Adrenal gland (tissue), 12 donors: Measurements from ENCODE around the gene TMCC2. TPM values are rescaled to one million over a fixed set of nuclear protein-coding genes. Genes with fewer than 3 reads are reported as not detected.

ENCODE experiments used
- DNase-seq, 7 donors: peaks; one replicate each; pipeline ENCODE4 v3.0.0-alpha.2; 2019 to 2020
- H3K27ac ChIP-seq, 5 donors: fragments of 200-600 bp; sonication (generic) in 4 of 5; 1 replicate in 3 of 5; 2 replicates in 2 of 5; pipeline versions ENCODE4 v1.5.1 to v1.8.0; 2016 to 2020; ENCODE audit warnings: mild to moderate bottlenecking in 1 of 5
- H3K27me3 ChIP-seq: fragments of 200-600 bp; 2 replicates; pipeline ENCODE4 v1.8.0; 2021
- H3K36me3 ChIP-seq, 2 donors: fragments of 200-600 bp; replicated peaks in 1 of 2; 1 replicate in 1 of 2; 2 replicates in 1 of 2; pipeline versions ENCODE4 v1.5.1 to v1.8.0; 2018 to 2022
- H3K4me1 ChIP-seq, 2 donors: fragments of 200-600 bp; replicated peaks in 1 of 2; 1 replicate in 1 of 2; 2 replicates in 1 of 2; pipeline versions ENCODE4 v1.5.1 to v1.8.0; 2018 to 2021
- H3K4me3 ChIP-seq, 4 donors: fragments of 200-600 bp; sonication (generic) in 3 of 4; one replicate each; pipeline ENCODE4 v1.5.1; 2016 to 2018
- H3K9me3 ChIP-seq, 3 donors: fragments of 200-600 bp; sonication (generic) in 1 of 3; replicated peaks in 1 of 3; 1 replicate in 2 of 3; 2 replicates in 1 of 3; pipeline versions ENCODE4 v1.5.1 to v1.8.0; 2016 to 2021
- POLR2A ChIP-seq, 2 donors: fragments of 450-650 bp; IDR thresholded peaks; one replicate each; pipeline ENCODE4 v1.6.1; 2017; ENCODE audit warnings: antibody characterized with exemption in 2 of 2, mild to moderate bottlenecking in 2 of 2, moderate library complexity in 1 of 2
- WGBS, 4 donors: extraction: QIAGEN DNeasy Blood & Tissue Kit in 2 of 4; methylation state at CpG; one replicate each; pipeline versions ENCODE4 v1.1.5 to v1.1.7; 2013 to 2017; 5-methylcytosine and 5-hydroxymethylcytosine counted together
- intact Hi-C, 2 donors: fragments of 100-400 bp; cut with DNase I; formaldehyde crosslinking; loops; one replicate each; pipeline versions ENCODE4 v1.14.1 to v1.15.0; 2022 to 2023
- polyA plus RNA-seq, 3 donors: library from polyadenylated mRNA; stranded (reverse); fragments of 200-250 nt in 2 of 3; fragments of 350-450 nt in 1 of 3; fragmentation: Illumina TruSeq in 1 of 3; extraction: RNeasy Lipid Tissue Mini Kit (QIAGEN cat#74804) in 1 of 3; gene quantifications; one replicate each; pipeline ENCODE4 v1.2.3, GENCODE V29; 2013 to 2014
- total RNA-seq, 9 donors: library from RNA; depleted of rRNA in 4 of 9; stranded (reverse); fragments of >200 nt in 4 of 9; fragments of 120-200 nt in 1 of 9; fragmentation: NEBNext Ultra II Directional in 1 of 9; extraction: Animal tissue kit (Norgen Biotek cat#: 25700) in 1 of 9; gene quantifications; one replicate each; pipeline versions ENCODE4 v1.1.0 to v1.2.4, GENCODE V29; 2013 to 2023
- TF ChIP-seq, protein P1 (sequence below), 6 experiments: fragments of 450-650 bp in 4 of 6; fragments of 200-600 bp in 2 of 6; sonication (generic) in 1 of 6; IDR thresholded peaks; 1 replicate in 5 of 6; 2 replicates in 1 of 6; pipeline versions ENCODE4 v1.5.1 to v1.8.0; 2016 to 2021; ENCODE audit warnings: antibody characterized with exemption in 6 of 6, mild to moderate bottlenecking in 2 of 6, moderate library complexity in 1 of 6
- donor health status: healthy with polysubstance abuse.
- donor health status: Bipolar disorder and iron deficiency.
- donor health status: DM: yes; HTN: yes; CAD: no.
- donor health status: DM: no; HTN: no; CAD: no.
- donor health status: DM: no; HTN: no; CAD: no.
- donor health status: DM: yes; HTN: yes; CAD: no.

Gene TMCC2
- total and polyA plus RNA-seq, 12 donors: 2.3 to 33.2 (median 7.5) TPM

DNA sequence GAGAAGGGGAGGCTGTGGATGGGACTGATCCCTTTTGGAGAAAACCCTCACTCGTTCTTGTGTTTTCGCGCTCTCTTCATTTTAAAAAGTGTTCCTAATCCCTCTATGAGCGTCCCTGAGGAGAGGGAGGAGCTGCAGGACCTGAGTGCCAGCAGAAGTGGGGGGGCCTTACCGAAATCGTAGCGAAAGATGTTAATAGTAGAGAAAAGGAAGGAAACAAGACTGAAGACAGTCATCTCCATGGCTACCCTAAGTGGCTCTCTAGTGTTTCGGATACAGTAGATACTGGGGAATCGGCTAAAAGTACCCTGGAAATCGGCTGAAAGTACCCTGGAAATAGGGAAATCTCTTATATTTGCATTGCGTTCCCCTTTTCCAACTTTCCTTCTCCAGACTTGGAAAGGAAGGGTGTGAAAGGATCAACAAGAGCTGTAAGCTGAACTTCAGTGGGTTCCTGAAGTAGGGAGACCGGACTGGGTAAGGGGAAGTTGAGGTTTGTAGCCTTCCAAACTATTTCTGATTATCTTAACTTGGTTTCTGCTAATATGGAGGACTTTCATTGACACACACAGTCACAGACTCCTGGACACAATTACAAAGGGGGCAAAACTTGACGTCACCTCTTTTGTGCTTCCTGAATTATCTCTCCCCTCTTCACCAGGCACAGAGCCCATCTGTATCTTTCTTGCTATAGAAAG lies 15.8 kb upstream of the TMCC2 start:
- intact Hi-C loops: no loop called here
- WGBS, 4 donors: 36 to 42% (median 40%) methylated on average over 13 of the region's 13 CpGs

DNA sequence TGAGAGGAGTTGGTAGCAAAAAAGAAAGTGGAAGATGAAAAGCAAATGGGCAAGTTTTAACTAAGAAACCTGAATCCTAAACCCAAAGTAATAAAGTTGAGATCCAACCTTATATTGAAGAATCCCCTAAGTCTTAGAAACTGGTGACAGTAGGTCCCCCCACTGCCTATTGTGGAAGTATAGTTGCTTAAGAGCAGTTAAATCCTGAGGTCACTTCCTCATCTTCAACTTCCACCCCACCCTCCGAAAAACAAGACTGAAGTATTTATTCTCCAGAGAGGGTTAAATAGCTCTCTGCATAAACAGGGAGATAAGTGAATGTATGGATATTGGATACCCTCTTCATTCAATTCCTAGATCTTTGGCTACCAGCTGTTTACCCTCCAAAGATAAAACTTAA lies 13.0 kb upstream of the TMCC2 start:
- no peak for DNase-seq
- no peaks in the 10 kb centered on the region for H3K27me3 ChIP-seq
- H3K9me3 ChIP-seq: no peaks in the 10 kb centered on the region
- H3K27ac ChIP-seq: no peak overlapping the region
- no peak for TF ChIP-seq POLR2A (IDR thresholded peaks at IDR 0.05)
- TF ChIP-seq, protein P1, sequence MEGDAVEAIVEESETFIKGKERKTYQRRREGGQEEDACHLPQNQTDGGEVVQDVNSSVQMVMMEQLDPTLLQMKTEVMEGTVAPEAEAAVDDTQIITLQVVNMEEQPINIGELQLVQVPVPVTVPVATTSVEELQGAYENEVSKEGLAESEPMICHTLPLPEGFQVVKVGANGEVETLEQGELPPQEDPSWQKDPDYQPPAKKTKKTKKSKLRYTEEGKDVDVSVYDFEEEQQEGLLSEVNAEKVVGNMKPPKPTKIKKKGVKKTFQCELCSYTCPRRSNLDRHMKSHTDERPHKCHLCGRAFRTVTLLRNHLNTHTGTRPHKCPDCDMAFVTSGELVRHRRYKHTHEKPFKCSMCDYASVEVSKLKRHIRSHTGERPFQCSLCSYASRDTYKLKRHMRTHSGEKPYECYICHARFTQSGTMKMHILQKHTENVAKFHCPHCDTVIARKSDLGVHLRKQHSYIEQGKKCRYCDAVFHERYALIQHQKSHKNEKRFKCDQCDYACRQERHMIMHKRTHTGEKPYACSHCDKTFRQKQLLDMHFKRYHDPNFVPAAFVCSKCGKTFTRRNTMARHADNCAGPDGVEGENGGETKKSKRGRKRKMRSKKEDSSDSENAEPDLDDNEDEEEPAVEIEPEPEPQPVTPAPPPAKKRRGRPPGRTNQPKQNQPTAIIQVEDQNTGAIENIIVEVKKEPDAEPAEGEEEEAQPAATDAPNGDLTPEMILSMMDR (IDR thresholded peaks at IDR 0.05): no peak
- intact Hi-C loops: no loop called here
- H3K36me3 ChIP-seq: no peaks in the 10 kb centered on the region
- WGBS, 4 donors: 59 to 78% (median 73%) methylated on average over 1 of the region's 1 CpG
- H3K4me1 ChIP-seq: peaks cover 8% of the 10 kb centered on the region in 2 donors
- H3K4me3 ChIP-seq: no peak overlapping the region

More for the DNA sequence above, 15.8 kb upstream of the TMCC2 start:
- TF ChIP-seq, protein P1 (IDR thresholded peaks at IDR 0.05): no peak
- TF ChIP-seq POLR2A (IDR thresholded peaks at IDR 0.05): no peak
- H3K36me3 ChIP-seq: no peaks in the 10 kb centered on the region
- H3K27me3 ChIP-seq: no peaks in the 10 kb centered on the region
- H3K9me3 ChIP-seq: no peaks in the 10 kb centered on the region
- H3K4me3 ChIP-seq: peak overlapping the region in 3 of 4 donors; percentile 72 to 95 (median 86)
- no peak for DNase-seq
- peak overlapping the region; percentile 77 to 97 (median 90) for H3K27ac ChIP-seq
- peaks cover 9 to 12% of the 10 kb centered on the region in 2 donors for H3K4me1 ChIP-seq

DNA sequence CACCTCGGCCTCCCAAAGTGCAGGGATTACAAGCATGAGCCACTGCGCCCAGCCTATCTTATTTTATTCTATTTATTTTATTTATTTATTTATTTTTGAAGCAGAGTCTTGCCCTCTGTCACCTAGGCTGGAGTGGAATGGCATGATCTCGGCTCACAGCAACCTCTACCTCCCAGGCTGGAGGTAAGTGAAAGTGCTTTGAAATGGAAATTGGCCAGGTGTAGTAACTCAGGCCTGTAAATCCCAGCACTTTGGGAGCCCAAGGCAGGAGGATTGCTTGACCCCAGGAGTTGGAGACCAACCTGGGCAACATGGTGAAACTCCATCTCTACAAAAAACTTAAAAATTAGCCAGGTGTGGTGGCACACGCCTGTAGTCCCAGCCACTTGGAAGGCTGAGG lies 11.2 kb upstream of the TMCC2 start:
- TF ChIP-seq POLR2A (IDR thresholded peaks at IDR 0.05): no peak
- TF ChIP-seq, protein P1 (IDR thresholded peaks at IDR 0.05): no peak
- Histone ChIP-seq H3K4me1 (no peaks in the 10 kb centered on the region), H3K9me3 (no peaks in the 10 kb centered on the region), H3K27ac (no peak overlapping the region), H3K36me3 (no peaks in the 10 kb centered on the region), H3K27me3 (no peaks in the 10 kb centered on the region), H3K4me3 (no peak overlapping the region)
- intact Hi-C loops: no loop called here
- DNase-seq: no peak
- WGBS, 4 donors: 66 to 88% (median 82%) methylated on average over 4 of the region's 4 CpGs

DNA sequence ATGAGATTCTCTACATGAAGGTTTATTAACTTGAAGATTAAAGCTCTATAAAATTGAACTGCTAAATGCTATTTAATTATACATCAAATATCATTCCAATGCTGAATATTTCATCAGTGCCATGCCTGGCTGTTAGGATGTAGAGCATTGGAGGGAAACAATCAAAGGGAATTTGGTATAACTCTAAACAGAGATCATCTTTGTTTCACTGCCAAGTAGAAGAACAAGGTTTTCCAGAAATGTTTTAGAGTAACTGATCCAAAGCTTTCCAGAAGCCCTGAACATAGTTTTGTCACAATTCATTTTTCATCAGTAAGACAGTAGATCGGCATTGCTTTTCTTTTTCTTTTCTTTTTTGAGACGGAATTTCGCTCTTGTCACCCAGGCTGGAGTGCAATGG lies 10.3 kb upstream of the TMCC2 start:
- intact Hi-C loops: no loop called here
- TF ChIP-seq, protein P1 (IDR thresholded peaks at IDR 0.05): no peak
- TF ChIP-seq POLR2A (IDR thresholded peaks at IDR 0.05): no peak
- Histone ChIP-seq H3K36me3 (no peaks in the 10 kb centered on the region), H3K9me3 (no peaks in the 10 kb centered on the region), H3K27ac (no peak overlapping the region), H3K27me3 (no peaks in the 10 kb centered on the region), H3K4me1 (no peaks in the 10 kb centered on the region), H3K4me3 (no peak overlapping the region)
- DNase-seq: no peak
- WGBS, 4 donors: 56 to 89% (median 80%) methylated on average over 3 of the region's 3 CpGs
